Natural killer cell (primary cell): ENCODE results near the gene ROR1. TPM values are rescaled to one million over a fixed set of nuclear protein-coding genes. Genes with fewer than 3 reads are reported as not detected.
"Not testable (repeated sequence)": the region's sequence is repeated elsewhere in the genome, so short reads cannot be mapped to it uniquely, and the experiment has no call there.

Experiments used
- ATAC-seq, 3 donors: fragments of 150-1000 bp in 2 of 3; fragments of 200-7000 bp in 1 of 3; cut with Tn5 transposase; 1 replicate in 1 of 3; 2 replicates in 2 of 3; pipeline ENCODE4 v1.10.0; 2021; ENCODE audit warnings: mild to moderate bottlenecking in 2 of 3, moderate library complexity in 2 of 3
- DNase-seq, 2 donors: peaks; one replicate each; pipeline versions ENCODE4 v3.0.0 to v3.0.0-alpha.2; 2013 to 2021; ENCODE audit warnings: mixed read lengths in 1 of 2
- H3K27ac ChIP-seq: one replicate; pipeline ENCODE4 v1.5.1; 2013; ENCODE audit warnings: mild to moderate bottlenecking, low read length
- H3K27me3 ChIP-seq: one replicate; pipeline ENCODE4 v1.6.1; 2013; ENCODE audit warnings: low read length; ENCODE audit not compliant: control insufficient read depth, insufficient read depth
- H3K36me3 ChIP-seq: one replicate; pipeline ENCODE4 v1.6.1; 2013; ENCODE audit warnings: low read length; ENCODE audit not compliant: control insufficient read depth, insufficient read depth
- H3K4me1 ChIP-seq: one replicate; pipeline ENCODE4 v1.6.1; 2013; ENCODE audit warnings: low read length; ENCODE audit not compliant: control insufficient read depth, insufficient read depth
- H3K4me3 ChIP-seq: one replicate; pipeline ENCODE4 v1.5.1; 2013; ENCODE audit warnings: low read length
- H3K9me3 ChIP-seq: one replicate; pipeline ENCODE4 v1.6.1; 2013; ENCODE audit warnings: low read length; ENCODE audit not compliant: control insufficient read depth, insufficient read depth
- H3K27ac Mint-ChIP-seq, 2 donors: one replicate each; pipeline ENCODE4 v1.8.0; 2022; ENCODE audit warnings: mild to moderate bottlenecking in 2 of 2, mixed read lengths in 2 of 2, moderate library complexity in 1 of 2
- H3K27me3 Mint-ChIP-seq, 2 donors: one replicate each; pipeline ENCODE4 v1.8.0; 2022; ENCODE audit warnings: low read depth in 2 of 2, mixed read lengths in 2 of 2
- H3K36me3 Mint-ChIP-seq: one replicate; pipeline ENCODE4 v1.8.0; 2022; ENCODE audit warnings: mixed read lengths
- H3K4me1 Mint-ChIP-seq, 2 donors: one replicate each; pipeline ENCODE4 v1.8.0; 2022; ENCODE audit warnings: mixed read lengths in 2 of 2
- H3K4me3 Mint-ChIP-seq: one replicate; pipeline ENCODE4 v1.8.0; 2022; ENCODE audit warnings: mild to moderate bottlenecking, moderate library complexity, mixed read lengths
- H3K9me3 Mint-ChIP-seq, 2 donors: one replicate each; pipeline ENCODE4 v1.8.0; 2022; ENCODE audit warnings: mixed read lengths in 2 of 2
- CTCF ChIP-seq: fragments of 200-600 bp; IDR thresholded peaks from one replicate; pipeline ENCODE4 v1.8.0; 2022; ENCODE audit warnings: antibody characterized with exemption
- WGBS: methylation state at CpG from one replicate; pipeline ENCODE4 v1.1.7; 2013; ENCODE audit warnings: missing lambda C conversion rate; ENCODE audit not compliant: insufficient coverage; 5-methylcytosine and 5-hydroxymethylcytosine counted together
- intact Hi-C: fragments of 100-400 bp; cut with micrococcal nuclease; formaldehyde crosslinking; loops from one replicate; pipeline ENCODE4 v1.14.2; 2022
- total RNA-seq, 4 donors: library from RNA; stranded (reverse); fragments of 120-200 nt in 1 of 4; gene quantifications; one replicate each; pipeline versions ENCODE4 v1.2.3 to v1.2.4, GENCODE V29; 2013 to 2022

ROR1 gene
- total RNA-seq, 3 donors from 2014 or later (not counting 1 experiment from before 2014, with no cell fraction given) = 0.05 to 0.35 (median 0.27) TPM

- TF ChIP-seq CTCF = no peak
- no peaks in the 10 kb centered on the region for H3K36me3 ChIP-seq
- DNase-seq (no peak), ATAC-seq (no peak)
- 74% methylated on average over 5 of the region's 5 CpGs for WGBS
- Mint-ChIP-seq H3K36me3 (no peaks in the 10 kb centered on the region), H3K27ac (no peak overlapping the region), H3K9me3 (no peaks in the 10 kb centered on the region), H3K4me1 (no peaks in the 10 kb centered on the region), H3K4me3 (no peak overlapping the region), H3K27me3 (peaks cover 15% of the 10 kb centered on the region in 2 donors)
- H3K4me3 ChIP-seq = no peak overlapping the region
- H3K9me3 ChIP-seq = no peaks in the 10 kb centered on the region
- H3K27ac ChIP-seq = no peak overlapping the region
- no peaks in the 10 kb centered on the region for H3K4me1 ChIP-seq
- H3K27me3 ChIP-seq = no peaks in the 10 kb centered on the region
- intact Hi-C loops = no loop called here
These were observed 446.4 kb downstream of the ROR1 start for GRCh38 chr1:64220241-64220640.

GRCh38 chr1:64223329-64224151, 449.7 kb downstream of the ROR1 start:
- intact Hi-C loops = no loop called here
- Mint-ChIP-seq H3K27me3 (peaks cover 11 to 12% of the 10 kb centered on the region in 2 donors), H3K4me1 (no peaks in the 10 kb centered on the region), H3K27ac (no peak overlapping the region), H3K4me3 (no peak overlapping the region), H3K9me3 (no peaks in the 10 kb centered on the region), H3K36me3 (no peaks in the 10 kb centered on the region)
- DNase-seq = no peak
- H3K27ac ChIP-seq = no peak overlapping the region
- no peaks in the 10 kb centered on the region for H3K9me3 ChIP-seq
- H3K4me3 ChIP-seq = no peak overlapping the region
- ATAC-seq = peak in 1 of 3 donors; percentile 48
- H3K36me3 ChIP-seq = no peaks in the 10 kb centered on the region
- H3K4me1 ChIP-seq = no peaks in the 10 kb centered on the region
- TF ChIP-seq CTCF = no peak
- no peaks in the 10 kb centered on the region for H3K27me3 ChIP-seq
- 62% methylated on average over 7 of the region's 7 CpGs for WGBS

- H3K4me1 Mint-ChIP-seq, H3K27me3 Mint-ChIP-seq, H3K36me3 ChIP-seq, H3K9me3 ChIP-seq, H3K36me3 Mint-ChIP-seq, ATAC-seq, H3K27ac Mint-ChIP-seq, H3K9me3 Mint-ChIP-seq, intact Hi-C loops, H3K4me3 Mint-ChIP-seq, H3K4me1 ChIP-seq, H3K27me3 ChIP-seq, DNase-seq, H3K27ac ChIP-seq, H3K4me3 ChIP-seq: not testable (repeated sequence)
- 97% methylated on average over 7 of the region's 7 CpGs for WGBS
These were observed 450.4 kb downstream of the ROR1 start for GRCh38 chr1:64224236-64224635.

GRCh38 chr1:64228167-64228957, 454.5 kb downstream of the ROR1 start:
- H3K27ac Mint-ChIP-seq = no peak overlapping the region
- ATAC-seq (no peak), DNase-seq (no peak)
- Histone ChIP-seq H3K4me1 (no peaks in the 10 kb centered on the region), H3K4me3 (no peak overlapping the region), H3K27me3 (no peaks in the 10 kb centered on the region), H3K36me3 (no peaks in the 10 kb centered on the region), H3K27ac (no peak overlapping the region), H3K9me3 (no peaks in the 10 kb centered on the region)
- intact Hi-C loops = no loop called here
- H3K27me3 Mint-ChIP-seq = peaks cover 7 to 21% of the 10 kb centered on the region in 2 donors
- WGBS = 83% methylated on average over 9 of the region's 10 CpGs
- H3K4me1 Mint-ChIP-seq = no peaks in the 10 kb centered on the region
- H3K4me3 Mint-ChIP-seq = no peak overlapping the region
- no peak for TF ChIP-seq CTCF
- no peaks in the 10 kb centered on the region for H3K36me3 Mint-ChIP-seq
- no peaks in the 10 kb centered on the region for H3K9me3 Mint-ChIP-seq
